ENCODE results near the gene GSE1.

Gene GSE1

DNA sequence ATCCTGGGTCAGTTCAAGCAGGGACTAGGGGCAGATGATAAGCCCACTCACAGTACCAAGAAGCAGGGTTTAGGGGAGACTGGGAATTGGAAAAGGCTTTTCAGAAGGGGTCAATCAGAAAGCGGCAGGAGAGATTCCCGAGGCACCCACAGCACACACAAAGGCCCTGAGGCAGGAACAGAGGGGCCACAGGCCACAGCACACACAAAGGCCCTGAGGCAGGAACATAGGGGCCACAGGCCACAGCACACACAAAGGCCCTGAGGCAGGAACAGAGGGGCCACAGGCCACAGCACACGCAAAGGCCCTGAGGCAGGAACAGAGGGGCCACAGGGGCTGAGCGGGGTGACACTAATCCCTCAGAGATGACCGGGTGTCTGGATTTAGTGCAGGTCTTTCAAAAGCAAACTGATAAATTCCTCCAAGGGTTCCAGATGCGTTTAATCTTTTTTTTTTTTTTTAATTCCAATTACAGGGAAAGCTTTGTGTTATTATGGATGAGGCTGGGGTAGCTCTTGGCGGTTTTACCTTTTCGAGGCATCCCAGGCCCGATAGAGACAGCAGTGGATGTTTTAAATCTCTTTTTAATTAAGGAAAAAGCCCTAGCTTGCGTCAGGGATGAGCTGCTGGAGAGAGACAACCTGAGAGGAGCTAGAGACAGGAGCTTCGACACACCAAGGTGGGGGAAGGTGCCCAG is 106.6 kb downstream of the GSE1 start:
- TF ChIP-seq, protein P1, sequence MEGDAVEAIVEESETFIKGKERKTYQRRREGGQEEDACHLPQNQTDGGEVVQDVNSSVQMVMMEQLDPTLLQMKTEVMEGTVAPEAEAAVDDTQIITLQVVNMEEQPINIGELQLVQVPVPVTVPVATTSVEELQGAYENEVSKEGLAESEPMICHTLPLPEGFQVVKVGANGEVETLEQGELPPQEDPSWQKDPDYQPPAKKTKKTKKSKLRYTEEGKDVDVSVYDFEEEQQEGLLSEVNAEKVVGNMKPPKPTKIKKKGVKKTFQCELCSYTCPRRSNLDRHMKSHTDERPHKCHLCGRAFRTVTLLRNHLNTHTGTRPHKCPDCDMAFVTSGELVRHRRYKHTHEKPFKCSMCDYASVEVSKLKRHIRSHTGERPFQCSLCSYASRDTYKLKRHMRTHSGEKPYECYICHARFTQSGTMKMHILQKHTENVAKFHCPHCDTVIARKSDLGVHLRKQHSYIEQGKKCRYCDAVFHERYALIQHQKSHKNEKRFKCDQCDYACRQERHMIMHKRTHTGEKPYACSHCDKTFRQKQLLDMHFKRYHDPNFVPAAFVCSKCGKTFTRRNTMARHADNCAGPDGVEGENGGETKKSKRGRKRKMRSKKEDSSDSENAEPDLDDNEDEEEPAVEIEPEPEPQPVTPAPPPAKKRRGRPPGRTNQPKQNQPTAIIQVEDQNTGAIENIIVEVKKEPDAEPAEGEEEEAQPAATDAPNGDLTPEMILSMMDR (IDR thresholded peaks at IDR 0.05) = no peak

DNA sequence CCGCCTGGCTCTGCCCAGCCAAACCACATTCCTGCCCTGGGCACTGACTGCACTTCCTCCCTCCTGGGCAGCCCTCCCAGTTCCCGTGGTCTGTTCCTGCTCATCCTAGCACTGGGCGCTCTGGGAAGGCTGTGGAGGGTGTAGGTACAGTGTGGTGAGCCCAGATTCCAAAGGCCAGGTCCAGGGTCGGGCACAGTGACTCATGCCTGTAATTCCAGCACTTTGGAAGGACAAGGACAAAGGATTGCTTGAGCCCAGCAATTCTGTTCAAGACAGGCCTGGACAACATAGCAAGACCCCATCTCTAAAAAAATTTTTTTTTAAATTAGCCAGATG is 107.1 kb downstream of the GSE1 start:
- TF ChIP-seq, protein P1 (IDR thresholded peaks at IDR 0.05) = no peak

DNA sequence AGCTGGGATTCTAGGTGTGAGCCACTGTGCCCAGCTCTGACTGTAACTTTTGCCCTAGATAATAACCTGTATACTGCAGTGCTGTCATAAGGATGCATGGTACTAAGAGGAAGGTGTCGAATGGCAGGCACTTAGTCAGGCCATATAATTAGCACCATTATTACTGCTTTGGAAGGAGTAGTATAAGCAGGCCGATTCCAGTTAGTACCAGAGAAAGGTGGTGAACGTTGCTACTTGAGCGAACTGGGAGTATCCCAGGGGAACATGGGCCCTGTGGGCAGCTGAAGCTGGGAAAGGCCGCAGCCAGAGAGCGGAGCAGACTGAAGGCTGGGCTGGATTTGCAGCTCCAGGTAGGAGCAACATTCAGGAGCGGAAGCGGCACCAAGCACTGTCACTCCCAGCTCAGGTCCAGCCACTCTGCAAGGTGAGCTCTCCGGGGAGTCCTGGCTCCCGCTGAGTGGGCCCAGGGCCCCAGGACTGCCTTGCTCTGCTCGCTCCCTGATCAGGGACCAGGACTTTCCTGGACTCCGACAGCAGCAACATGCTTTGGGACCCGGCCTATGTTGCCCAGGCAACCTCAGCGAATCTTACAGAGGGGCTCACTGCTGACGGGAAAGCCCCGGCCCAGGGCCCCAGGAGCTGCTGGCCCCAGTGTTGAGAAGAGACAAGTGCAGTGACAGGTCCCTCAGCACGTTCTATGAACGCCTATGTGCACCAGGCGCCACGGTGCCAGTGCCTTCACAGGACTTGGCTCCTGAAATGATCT is 109.2 kb downstream of the GSE1 start:
- TF ChIP-seq, protein P1 (IDR thresholded peaks at IDR 0.05) = no peak

- TF ChIP-seq, protein P1 (IDR thresholded peaks at IDR 0.05) = no peak
Observed at GRCh38 chr16:85724126-85724879, 111.2 kb downstream of the GSE1 start.

DNA sequence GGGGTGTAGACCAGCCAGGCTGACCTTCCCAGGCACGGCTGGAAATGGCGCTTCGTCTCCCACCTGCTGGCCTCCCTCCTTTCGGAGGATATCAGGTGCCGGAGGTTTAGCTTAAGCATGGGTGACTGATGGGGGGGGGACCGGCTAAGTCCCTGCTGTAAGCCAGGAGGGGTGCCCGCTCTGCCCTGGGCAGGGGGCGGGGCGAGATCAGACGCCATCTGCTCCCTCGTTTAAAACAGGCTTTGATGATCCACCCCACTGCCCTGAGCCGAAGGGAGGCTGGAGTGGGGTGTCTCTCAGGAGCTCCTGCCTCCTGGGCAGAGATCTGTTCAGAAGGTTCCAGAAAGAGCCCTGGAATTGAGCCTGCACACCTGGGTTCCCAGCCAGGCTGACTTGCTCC is 111.8 kb downstream of the GSE1 start:
- TF ChIP-seq, protein P1 (IDR thresholded peaks at IDR 0.05) = no peak
